Measurements from ENCODE around the gene ZNF385A.

Gene ZNF385A

GRCh38 chr12:54392485-54393206 is 8.1 kb upstream of the ZNF385A start:
- no peaks in the 10 kb centered on the region for H3K9me3 ChIP-seq (ENCODE audit: control insufficient read depth, insufficient read depth, low read length)
- H3K9ac ChIP-seq (ENCODE audit: low read depth, low read length), result no peak overlapping the region
- peaks cover 25% of the 10 kb centered on the region for H3K4me1 ChIP-seq (ENCODE audit: insufficient read depth, low read length)
- H3K36me3 ChIP-seq (ENCODE audit: insufficient read depth, low read length), result peaks cover 5% of the 10 kb centered on the region; the same call in 1 of the 2 replicates

- H3K9me3 ChIP-seq (ENCODE audit: control insufficient read depth, insufficient read depth, low read length), result no peaks in the 10 kb centered on the region
- H3K9ac ChIP-seq (ENCODE audit: low read depth, low read length), result peak overlapping the region; percentile 90
- H3K36me3 ChIP-seq (ENCODE audit: insufficient read depth, low read length), result peaks cover 2% of the 10 kb centered on the region; the same call in 1 of the 2 replicates
- peaks cover 43% of the 10 kb centered on the region for H3K4me1 ChIP-seq (ENCODE audit: insufficient read depth, low read length)
Observed at GRCh38 chr12:54390668-54391551, 6.4 kb upstream of the ZNF385A start.

GRCh38 chr12:54390176-54390667 is 5.7 kb upstream of the ZNF385A start:
- peaks cover 48% of the 10 kb centered on the region for H3K4me1 ChIP-seq (ENCODE audit: insufficient read depth, low read length)
- H3K36me3 ChIP-seq (ENCODE audit: insufficient read depth, low read length), result no peaks in the 10 kb centered on the region
- peak overlapping the region; percentile 90; the same call in 1 of the 2 replicates for H3K9ac ChIP-seq (ENCODE audit: low read depth, low read length)
- H3K9me3 ChIP-seq (ENCODE audit: control insufficient read depth, insufficient read depth, low read length), result no peaks in the 10 kb centered on the region

- H3K9ac ChIP-seq (ENCODE audit: low read depth, low read length), result peak overlapping the region; percentile 28; the same call in 1 of the 2 replicates
- peaks cover 53% of the 10 kb centered on the region for H3K4me1 ChIP-seq (ENCODE audit: insufficient read depth, low read length)
- no peaks in the 10 kb centered on the region for H3K36me3 ChIP-seq (ENCODE audit: insufficient read depth, low read length)
- H3K9me3 ChIP-seq (ENCODE audit: control insufficient read depth, insufficient read depth, low read length), result no peaks in the 10 kb centered on the region
Observed at GRCh38 chr12:54389607-54390175, 5.2 kb upstream of the ZNF385A start.

- Histone ChIP-seq H3K9ac (ENCODE audit: low read depth, low read length) (no peak overlapping the region), H3K4me1 (ENCODE audit: insufficient read depth, low read length) (peaks cover 58% of the 10 kb centered on the region), H3K36me3 (ENCODE audit: insufficient read depth, low read length) (no peaks in the 10 kb centered on the region), H3K9me3 (ENCODE audit: control insufficient read depth, insufficient read depth, low read length) (no peaks in the 10 kb centered on the region)
Observed at GRCh38 chr12:54389134-54389508, 4.6 kb upstream of the ZNF385A start.

GRCh38 chr12:54388237-54389133 is 4.0 kb upstream of the ZNF385A start:
- Histone ChIP-seq H3K9ac (ENCODE audit: low read depth, low read length) (no peak overlapping the region), H3K36me3 (ENCODE audit: insufficient read depth, low read length) (no peaks in the 10 kb centered on the region), H3K4me1 (ENCODE audit: insufficient read depth, low read length) (peaks cover 58% of the 10 kb centered on the region), H3K9me3 (ENCODE audit: control insufficient read depth, insufficient read depth, low read length) (no peaks in the 10 kb centered on the region)

- peaks cover 58% of the 10 kb centered on the region for H3K4me1 ChIP-seq (ENCODE audit: insufficient read depth, low read length)
- H3K36me3 ChIP-seq (ENCODE audit: insufficient read depth, low read length), result no peaks in the 10 kb centered on the region
- H3K9me3 ChIP-seq (ENCODE audit: control insufficient read depth, insufficient read depth, low read length), result no peaks in the 10 kb centered on the region
- no peak overlapping the region for H3K9ac ChIP-seq (ENCODE audit: low read depth, low read length)
Observed at GRCh38 chr12:54387114-54387467, 2.6 kb upstream of the ZNF385A start.

- Histone ChIP-seq H3K4me1 (ENCODE audit: insufficient read depth, low read length) (peaks cover 58% of the 10 kb centered on the region), H3K9me3 (ENCODE audit: control insufficient read depth, insufficient read depth, low read length) (no peaks in the 10 kb centered on the region), H3K9ac (ENCODE audit: low read depth, low read length) (no peak overlapping the region), H3K36me3 (ENCODE audit: insufficient read depth, low read length) (no peaks in the 10 kb centered on the region)
Observed at GRCh38 chr12:54386403-54387113, 2.0 kb upstream of the ZNF385A start.

- peak overlapping the region; percentile 33; the same call in 1 of the 2 replicates for H3K9ac ChIP-seq (ENCODE audit: low read depth, low read length)
- H3K4me1 ChIP-seq (ENCODE audit: insufficient read depth, low read length), result peaks cover 58% of the 10 kb centered on the region
- H3K9me3 ChIP-seq (ENCODE audit: control insufficient read depth, insufficient read depth, low read length), result no peaks in the 10 kb centered on the region
- H3K36me3 ChIP-seq (ENCODE audit: insufficient read depth, low read length), result no peaks in the 10 kb centered on the region
Observed at GRCh38 chr12:54385251-54385914, 850 bp upstream of the ZNF385A start.

GRCh38 chr12:54383041-54383609 is 1.4 kb downstream of the ZNF385A start:
- H3K9me3 ChIP-seq (ENCODE audit: control insufficient read depth, insufficient read depth, low read length), result no peaks in the 10 kb centered on the region
- H3K36me3 ChIP-seq (ENCODE audit: insufficient read depth, low read length), result no peaks in the 10 kb centered on the region
- H3K4me1 ChIP-seq (ENCODE audit: insufficient read depth, low read length), result peaks cover 37% of the 10 kb centered on the region
- H3K9ac ChIP-seq (ENCODE audit: low read depth, low read length), result no peak overlapping the region

GRCh38 chr12:54381136-54381535 is 3.4 kb downstream of the ZNF385A start:
- H3K4me1 ChIP-seq (ENCODE audit: insufficient read depth, low read length), result peaks cover 17% of the 10 kb centered on the region

GRCh38 chr12:54379398-54380201 is 4.9 kb downstream of the ZNF385A start:
- no peaks in the 10 kb centered on the region for H3K9me3 ChIP-seq (ENCODE audit: control insufficient read depth, insufficient read depth, low read length)
- peak overlapping the region; percentile 42; the same call in 1 of the 2 replicates for H3K9ac ChIP-seq (ENCODE audit: low read depth, low read length)
- peaks cover 4% of the 10 kb centered on the region; the same call in 1 of the 2 replicates for H3K4me1 ChIP-seq (ENCODE audit: insufficient read depth, low read length)
- H3K36me3 ChIP-seq (ENCODE audit: insufficient read depth, low read length), result no peaks in the 10 kb centered on the region

More at GRCh38 chr12:54381136-54381535, 3.4 kb downstream of the ZNF385A start:
- no peaks in the 10 kb centered on the region for H3K36me3 ChIP-seq (ENCODE audit: insufficient read depth, low read length)
- H3K9ac ChIP-seq (ENCODE audit: low read depth, low read length), result no peak overlapping the region
- no peaks in the 10 kb centered on the region for H3K9me3 ChIP-seq (ENCODE audit: control insufficient read depth, insufficient read depth, low read length)
